HEK293T (cell line): ENCODE data around the gene RGL1.

Experiments
- ARNT ChIP-seq: fragments of 450-650 bp; IDR thresholded peaks from 2 replicates; pipeline ENCODE4 v1.6.1; 2017; ENCODE audit warnings: mild to moderate bottlenecking
- FOXA1 ChIP-seq: fragments of 450-650 bp; IDR thresholded peaks from 2 replicates; pipeline ENCODE4 v1.6.1; 2016; ENCODE audit warnings: mild to moderate bottlenecking
- FOXM1 ChIP-seq: fragments of 450-650 bp; IDR thresholded peaks from 2 replicates; pipeline ENCODE4 v1.6.1; 2017; ENCODE audit warnings: mild to moderate bottlenecking, borderline replicate concordance
- HDGF ChIP-seq: fragments of 450-650 bp; IDR thresholded peaks from 2 replicates; pipeline ENCODE4 v1.6.1; 2017; ENCODE audit warnings: antibody characterized with exemption, borderline replicate concordance
- NFRKB ChIP-seq: fragments of 450-650 bp; IDR thresholded peaks from 2 replicates; pipeline ENCODE4 v1.6.1; 2016; ENCODE audit warnings: mild to moderate bottlenecking, moderate library complexity
- SP1 ChIP-seq: fragments of 450-650 bp; IDR thresholded peaks from 2 replicates; pipeline ENCODE4 v1.6.1; 2017
- ZNF384 ChIP-seq: fragments of 450-650 bp; IDR thresholded peaks from 2 replicates; pipeline ENCODE4 v1.6.1; 2016

DNA sequence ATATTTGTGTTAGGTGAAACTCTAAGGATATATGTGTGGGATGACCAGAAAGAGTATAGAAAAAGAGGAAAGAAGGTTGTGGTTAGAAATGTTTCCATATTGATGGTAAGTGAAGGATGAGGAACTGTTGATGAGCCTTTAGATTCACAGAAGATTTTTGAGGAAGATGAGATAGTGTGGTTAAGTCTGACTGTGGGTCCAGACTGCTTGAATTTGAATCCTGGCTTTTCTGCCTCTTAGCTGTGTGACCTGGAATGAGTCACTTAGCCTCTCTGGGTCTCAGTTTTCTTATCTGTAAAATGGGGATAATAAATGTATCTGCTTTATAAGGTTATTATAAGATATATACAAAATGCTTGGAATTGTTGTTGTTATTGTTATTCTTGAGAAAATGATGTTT is 27.5 kb downstream of the RGL1 start:
- TF ChIP-seq ARNT (no peak), FOXM1 (no peak), SP1 (no peak), ZNF384 (no peak), HDGF (no peak), FOXA1 (no peak), NFRKB (no peak)
